HTR-8/SVneo (cell line): ENCODE results near the gene UBAP2.
"Not testable (repeated sequence)": the region's sequence is repeated elsewhere in the genome, so short reads cannot be mapped to it uniquely, and the experiment has no call there.

Experiments
- DNase-seq: peaks from one replicate; pipeline ENCODE4 v3.0.0; 2011; ENCODE audit warnings: low spot score, mixed read lengths; ENCODE audit not compliant: insufficient read length
- FAIRE-seq: peaks from 2 replicates; lab custom pipeline; 2011; peaks lifted over from hg19 to GRCh38; lab: Jason Lieb, UNC

The UBAP2 gene

DNA sequence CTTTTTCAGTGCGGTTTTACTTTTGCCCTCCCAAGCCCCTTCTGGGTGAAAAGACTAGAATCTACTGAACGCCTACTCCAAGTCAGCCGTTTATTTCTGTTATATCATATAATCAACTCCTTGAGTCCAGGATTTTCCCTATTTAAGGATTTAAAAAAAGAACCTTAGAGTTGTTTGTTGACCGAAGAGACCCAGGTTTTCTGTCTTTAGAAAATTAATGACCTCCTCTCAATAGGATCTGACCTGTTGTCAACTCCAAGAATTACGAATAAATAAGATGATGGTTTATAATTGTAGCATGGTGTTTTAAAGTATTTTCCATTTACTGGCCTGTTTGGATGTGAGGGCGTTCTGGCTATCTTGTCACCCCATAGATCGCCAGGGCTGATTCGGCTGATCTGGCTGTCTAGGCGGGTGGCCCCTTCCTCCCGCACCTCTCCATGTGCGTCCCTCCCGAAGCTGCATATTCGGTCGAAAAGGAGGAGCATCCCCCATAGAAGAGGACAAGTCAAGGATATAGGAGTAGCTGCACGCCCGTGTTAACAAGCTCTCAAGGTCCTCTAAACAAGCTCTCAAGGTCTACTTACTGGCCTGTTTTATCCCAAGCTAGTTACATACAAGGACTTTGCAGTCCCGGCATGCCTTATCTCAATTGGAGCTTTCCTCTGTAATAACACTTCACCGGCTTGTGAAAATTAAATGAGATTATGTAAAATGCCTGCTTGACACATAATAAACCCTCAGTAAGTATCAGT is 1.1 kb upstream of the UBAP2 start:
- DNase-seq (no peak), FAIRE-seq (no peak)

DNA sequence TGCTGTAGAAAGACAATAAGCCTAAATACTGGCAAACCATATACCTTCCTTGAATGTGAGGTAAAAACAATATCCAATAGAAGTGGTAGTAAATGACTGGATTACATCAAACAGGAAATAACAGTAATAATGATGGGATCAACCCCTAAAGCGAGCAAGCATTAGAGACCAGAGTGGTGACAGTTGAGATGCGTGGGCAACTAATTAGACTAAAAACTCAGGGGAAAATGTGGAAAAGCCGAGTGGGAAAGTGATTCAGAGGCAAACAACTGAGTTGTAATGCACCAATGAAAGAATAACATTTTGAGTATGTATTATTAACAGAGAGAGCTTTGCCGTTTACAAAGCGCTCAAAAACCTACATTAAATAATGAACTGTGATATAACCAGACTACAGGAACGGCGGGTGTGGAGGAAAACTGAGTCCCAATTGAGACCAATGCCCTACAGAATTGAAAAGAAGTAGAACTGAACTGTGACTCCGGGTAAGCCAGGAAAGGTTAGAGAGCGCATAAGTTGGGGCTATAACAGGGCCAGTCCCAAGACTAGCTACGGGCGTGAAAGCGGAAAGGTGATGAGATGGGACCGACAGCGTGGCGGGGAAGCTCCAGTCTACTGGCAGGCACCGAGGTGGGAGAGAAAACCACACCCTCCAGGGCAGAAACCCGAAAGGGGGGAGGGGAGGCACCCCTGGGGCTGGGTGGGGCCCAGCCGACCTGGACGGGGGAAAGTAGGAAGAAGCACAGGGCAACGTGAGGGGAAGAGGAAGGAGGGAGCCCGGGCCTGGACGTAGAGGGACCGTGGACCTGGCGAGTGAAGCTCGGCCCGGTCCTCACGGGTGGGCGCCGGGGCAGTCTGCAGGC is 592 bp downstream of the UBAP2 start:
- DNase-seq (no peak), FAIRE-seq (no peak)

DNA sequence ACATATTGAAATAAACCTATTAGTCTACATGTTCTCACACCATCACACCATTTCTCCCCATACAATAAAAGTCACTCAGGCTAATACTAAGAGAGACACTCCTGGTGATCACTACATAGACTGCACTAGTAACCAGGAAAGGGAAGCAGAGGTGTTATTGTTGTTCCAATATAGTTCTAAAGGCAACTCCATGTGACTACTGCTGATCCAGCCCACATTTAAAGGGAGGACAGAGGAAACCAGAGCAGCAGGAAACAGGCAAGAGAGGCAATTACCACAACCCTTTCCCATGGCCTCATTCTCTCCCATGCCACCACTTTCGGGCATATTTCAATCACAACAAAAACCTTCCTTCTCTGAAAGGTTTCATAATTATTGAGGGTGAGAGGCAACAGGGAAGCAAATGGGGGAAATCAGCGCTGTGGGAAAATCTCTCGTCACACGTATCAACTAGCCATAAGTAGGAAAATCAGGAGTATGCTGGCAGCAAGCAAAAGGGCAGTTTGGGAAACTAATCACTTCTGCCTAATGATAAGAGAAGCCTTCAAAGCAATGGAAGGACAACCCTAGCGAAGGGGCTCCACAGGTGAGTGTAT is 1.8 kb downstream of the UBAP2 start:
- no peak for DNase-seq
- FAIRE-seq = no peak

DNA sequence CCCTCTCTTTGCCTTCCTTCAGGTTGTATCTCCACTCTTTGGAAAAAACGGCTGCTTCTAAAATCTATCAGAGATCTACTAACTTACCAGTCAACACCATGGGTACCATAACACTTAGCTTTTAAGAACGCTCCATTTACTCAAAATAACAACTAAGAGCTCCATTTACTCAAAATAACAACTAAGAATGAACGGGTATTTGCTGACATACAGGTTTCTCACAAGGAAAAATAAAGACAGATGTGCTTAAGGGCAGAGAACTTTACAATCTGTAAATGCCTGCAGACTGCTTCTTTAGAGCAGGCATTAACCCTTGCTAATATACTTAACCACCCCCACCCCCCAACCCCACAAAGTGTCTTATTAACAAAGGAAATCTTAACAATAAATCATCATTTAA is 2.8 kb downstream of the UBAP2 start:
- DNase-seq = no peak
- no peak for FAIRE-seq

DNA sequence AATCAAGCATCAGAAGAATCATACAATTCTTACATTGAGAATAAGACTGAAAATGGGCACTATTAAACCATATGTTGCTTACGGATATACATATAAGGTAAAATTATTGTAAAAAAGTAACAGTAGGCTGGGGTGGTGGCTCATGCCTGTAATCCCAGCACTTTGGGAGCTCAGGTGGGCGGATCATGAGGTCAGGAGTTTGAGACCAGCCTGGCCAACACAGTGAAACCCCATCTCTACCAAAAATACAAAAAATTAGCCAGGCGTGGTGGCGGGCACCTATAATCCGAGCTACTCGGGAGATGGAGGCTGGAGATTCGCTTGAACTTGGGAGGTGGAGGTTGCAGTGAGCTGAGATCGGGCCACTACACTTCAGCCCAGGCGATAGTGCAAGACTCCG is 6.6 kb downstream of the UBAP2 start:
- not testable (repeated sequence) for DNase-seq, FAIRE-seq

DNA sequence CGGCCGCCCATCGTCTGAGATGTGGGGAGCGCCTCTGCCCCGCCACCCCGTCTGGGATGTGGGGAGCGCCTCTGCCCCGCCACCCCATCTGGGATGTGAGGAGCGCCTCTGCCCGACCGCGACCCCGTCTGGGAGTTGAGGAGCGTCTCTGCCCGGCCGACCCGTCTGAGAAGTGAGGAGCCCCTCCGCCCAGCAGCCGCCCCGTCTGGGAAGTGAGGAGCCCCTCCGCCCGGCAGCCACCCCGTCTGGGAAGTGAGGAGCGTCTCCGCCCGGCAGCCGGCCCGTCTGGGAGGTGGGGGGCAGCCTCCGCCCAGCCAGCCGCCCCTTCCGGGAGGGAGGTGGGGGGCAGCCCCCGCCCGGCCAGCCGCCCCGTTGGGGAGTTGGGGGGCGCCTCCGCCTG is 9.8 kb downstream of the UBAP2 start:
- DNase-seq, FAIRE-seq: not testable (repeated sequence)

DNA sequence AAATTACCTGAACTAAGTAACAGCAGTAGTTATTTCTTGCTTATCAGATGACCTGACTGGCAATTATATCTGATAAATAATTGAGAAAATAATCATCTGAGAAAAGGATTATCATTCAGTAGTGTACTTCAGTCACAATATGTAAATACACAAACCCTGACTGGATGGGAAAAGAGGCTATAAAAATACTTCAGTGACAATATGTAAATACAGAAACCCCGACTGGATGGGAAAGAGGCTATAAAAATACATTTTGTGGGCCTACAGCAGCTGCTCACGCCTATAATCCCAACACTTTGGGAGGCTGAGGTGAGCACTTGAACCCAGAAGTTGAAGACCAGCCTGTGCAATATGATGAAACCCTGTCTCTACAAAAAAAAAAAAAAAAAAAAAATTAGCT is 11.1 kb downstream of the UBAP2 start:
- no peak for DNase-seq
- no peak for FAIRE-seq

DNA sequence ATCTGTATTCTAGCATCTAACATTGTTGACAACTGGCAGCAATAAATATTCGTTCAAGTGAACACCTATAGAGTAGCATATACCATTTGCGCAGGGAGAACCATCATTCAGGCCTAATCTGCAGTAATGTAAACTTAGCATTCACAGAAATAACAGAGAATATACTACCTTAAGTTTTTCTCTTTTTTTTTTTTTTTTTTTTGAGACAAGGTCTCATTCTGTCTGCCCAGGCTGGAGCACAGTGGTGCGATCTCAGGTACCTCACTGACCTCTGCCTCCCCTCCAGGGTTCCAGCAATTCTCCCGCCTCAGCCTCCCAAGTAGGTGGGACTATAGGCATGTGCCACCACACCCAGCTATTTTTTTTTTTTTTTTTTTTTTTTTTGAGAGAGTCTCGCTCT is 12.1 kb downstream of the UBAP2 start:
- no peak for FAIRE-seq
- no peak for DNase-seq

DNA sequence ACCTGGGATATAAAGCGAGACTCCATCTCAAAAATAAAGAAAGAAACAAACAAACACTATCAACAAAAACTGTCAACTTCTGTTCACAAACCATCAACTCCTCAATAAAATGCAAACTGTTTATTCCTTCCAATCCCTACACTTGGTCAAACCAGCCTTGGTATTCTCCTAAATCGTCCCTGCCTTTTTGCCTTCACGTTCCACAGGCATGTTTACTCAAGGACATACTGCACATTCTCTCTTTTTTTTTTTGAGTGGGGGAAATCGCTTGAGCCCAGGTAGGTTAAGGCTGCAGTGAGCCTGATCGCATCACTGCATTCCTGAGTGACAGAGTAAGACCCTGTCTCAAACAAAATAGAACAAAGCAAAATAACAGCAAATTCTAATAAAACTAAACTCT is 13.0 kb downstream of the UBAP2 start:
- FAIRE-seq (no peak), DNase-seq (no peak)

DNA sequence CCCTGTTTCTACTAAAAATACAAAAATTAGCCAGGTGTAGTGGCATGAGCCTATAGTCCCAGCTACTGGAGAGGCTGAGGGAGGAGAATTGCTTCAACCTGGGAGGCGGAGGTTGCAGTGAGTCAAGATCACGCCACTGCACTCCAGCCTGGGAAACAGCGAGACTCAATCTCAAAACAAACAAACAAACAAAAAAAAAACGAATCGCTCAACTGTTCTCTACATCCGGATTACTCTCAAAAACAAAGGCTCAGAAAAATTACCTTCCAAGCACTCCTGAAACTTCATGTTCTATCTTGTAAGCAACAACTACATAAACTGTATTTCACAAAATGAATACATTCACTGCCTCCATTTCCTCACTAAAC is 14.0 kb downstream of the UBAP2 start:
- DNase-seq (no peak), FAIRE-seq (no peak)

DNA sequence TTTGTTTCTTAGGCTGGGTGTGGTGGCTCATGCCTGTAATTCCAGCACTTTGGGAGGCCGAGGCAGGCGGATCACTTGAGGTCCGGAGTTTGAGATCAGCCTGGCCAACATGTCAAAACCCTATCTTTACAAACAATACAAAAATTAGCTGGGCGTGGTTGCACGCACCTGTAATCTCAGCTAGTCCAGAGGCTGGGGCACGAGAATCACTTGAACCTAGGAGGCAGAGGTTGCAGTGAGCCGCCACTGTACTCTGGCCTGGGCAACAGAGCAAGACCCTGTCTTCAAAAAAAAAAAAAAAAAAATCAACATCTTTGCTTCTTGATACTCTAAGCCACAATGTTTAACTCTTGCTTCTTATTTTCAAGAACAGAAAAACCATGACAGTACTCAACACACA is 16.1 kb downstream of the UBAP2 start:
- no peak for DNase-seq
- no peak for FAIRE-seq

DNA sequence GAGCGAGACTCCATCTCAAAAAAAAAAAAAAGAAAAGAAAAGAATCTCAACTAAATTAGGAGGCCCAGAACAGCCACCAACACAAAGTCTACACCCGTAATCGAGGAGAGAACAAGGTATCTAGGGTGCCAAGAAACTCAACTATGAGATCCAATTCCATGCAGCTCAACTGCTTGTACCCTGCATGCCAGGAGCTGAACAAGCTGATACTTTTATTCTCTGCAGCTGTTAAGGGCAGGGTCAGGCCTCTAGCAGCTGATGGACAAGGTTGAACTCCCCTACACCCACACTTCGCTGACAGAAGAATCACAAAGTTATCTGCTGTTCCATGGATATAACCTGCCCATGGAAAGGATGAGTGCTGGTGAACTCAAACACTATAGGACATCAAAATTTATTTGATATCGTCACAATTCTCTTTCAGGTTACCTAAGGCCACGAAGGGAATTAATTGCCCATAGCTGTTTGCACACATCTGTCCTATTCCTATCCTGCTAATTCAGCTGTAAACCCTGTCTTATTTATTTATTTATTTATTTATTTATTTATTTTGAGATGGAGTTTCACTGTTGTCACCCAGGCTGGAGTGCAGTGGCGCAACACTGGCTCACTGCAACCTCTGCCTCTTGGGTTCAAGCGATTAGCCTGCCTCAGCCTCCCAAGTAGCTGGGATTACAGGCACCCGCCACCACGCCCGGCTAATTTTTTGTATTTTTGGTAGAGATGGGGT is 20.7 kb downstream of the UBAP2 start:
- FAIRE-seq = no peak
- no peak for DNase-seq

DNA sequence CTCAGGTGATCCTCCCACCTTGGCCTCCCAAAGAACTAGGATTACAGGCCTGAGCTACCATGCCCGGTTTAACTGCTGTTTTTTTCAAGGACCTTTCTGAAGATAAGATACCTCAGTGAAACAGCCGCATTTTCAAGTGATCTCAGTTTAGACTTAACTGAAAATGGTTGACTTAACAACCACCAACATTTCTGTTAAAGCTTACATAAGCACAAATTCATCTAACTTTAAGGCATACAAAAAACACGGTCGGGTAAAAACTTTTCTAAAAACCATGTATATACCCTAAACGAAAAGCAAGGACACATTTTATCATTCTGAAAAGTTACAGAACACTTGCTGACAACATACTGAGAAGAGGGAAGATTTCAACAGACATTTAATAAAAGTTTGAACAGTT is 22.9 kb downstream of the UBAP2 start:
- FAIRE-seq (no peak), DNase-seq (no peak)

DNA sequence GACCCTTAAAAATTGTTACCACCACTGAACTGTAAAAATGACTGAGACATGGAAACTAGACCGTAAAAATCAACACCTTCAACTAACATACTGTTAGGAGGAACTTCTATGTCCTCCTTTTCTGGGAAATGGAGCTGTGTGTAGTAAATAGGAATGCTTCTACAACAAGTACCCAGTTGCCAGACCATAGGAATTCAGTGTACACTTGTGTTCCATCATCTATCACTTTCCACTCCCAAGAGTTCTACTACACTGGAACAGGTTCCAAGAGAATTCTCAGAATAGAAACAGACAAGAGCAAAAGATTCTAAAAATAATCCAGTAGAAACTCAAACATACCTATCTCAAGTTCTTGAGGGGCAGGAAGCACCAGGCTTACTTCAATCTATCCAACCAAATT is 23.6 kb downstream of the UBAP2 start:
- DNase-seq = no peak

DNA sequence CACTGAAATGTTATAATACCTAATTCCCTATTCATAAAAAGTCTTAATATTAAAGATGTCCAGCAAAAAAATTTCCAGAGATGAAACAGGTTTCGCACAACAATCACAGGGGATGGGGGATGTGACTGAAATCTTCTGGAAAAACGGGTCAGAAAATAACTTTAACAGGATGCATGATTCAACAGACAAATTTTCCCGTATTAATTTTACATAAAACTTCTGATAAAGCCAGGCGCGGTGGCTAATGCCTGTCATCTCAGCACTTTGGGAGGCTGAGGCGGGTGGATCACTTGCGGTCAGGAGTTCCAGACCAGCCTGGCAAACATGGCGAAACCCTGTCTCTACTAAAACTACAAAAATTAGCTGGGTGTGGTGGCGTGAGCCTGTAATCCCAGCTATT is 24.2 kb downstream of the UBAP2 start:
- not testable (repeated sequence) for FAIRE-seq, DNase-seq

More for the DNA sequence above, 23.6 kb downstream of the UBAP2 start:
- FAIRE-seq = no peak

DNA sequence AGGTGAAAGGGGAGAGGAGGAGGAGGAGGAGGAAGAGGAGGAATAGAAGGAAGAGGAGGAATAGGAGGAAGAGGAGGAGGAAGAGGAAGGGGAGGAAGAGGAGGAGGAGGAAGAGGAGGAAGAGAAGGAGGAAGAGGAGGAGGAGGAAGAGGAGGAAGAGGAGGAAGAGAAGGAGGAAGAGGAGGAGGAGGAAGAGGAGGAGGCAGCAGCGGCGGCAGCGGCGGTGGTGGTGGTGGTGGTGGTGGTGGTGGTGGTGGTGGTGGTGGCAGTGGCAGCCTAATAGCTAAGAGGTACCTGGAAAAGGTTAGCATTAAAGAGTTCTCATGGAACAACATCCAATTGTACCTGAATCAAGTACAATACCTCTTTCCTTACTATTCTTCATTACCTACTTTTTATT is 32.5 kb downstream of the UBAP2 start:
- DNase-seq = no peak
- FAIRE-seq = no peak

DNA sequence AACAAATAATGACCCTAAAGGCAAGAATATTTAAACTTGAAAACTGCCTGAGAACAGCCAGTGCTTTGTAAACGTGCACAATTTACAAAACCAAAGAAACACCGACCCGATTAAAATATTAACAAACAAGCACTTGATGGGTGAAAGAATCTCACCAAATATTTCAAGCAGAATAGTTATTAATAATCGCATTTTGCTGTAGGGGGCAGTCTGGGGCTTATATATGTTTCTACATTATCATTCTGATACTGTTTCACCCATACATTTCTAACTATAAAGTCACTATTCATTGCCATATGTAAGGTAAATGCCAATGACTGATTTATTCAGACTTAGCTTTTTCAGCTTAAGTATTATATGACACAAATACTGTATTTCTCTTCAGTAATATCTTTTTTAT is 37.7 kb downstream of the UBAP2 start:
- FAIRE-seq = no peak

DNA sequence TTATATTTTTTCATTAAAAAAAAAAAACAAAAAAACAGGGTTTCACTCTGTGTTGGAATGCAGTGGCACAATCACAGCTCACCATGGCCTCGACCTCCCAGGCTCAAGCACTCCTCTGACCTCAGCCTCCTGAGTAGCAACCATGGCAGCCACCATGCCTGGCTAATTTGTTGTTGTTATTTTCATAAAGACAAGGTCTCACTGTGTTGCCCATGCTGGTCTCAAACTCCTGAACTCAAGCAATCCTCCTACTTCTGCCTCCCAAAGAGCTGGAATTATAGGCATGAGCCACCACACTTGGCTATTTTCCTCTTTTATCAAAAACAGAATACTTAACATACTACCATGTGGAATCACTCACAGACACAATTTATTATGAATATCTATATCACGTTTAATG is 46.7 kb downstream of the UBAP2 start:
- DNase-seq = no peak
- FAIRE-seq = no peak

More for the DNA sequence above, 37.7 kb downstream of the UBAP2 start:
- no peak for DNase-seq

DNA sequence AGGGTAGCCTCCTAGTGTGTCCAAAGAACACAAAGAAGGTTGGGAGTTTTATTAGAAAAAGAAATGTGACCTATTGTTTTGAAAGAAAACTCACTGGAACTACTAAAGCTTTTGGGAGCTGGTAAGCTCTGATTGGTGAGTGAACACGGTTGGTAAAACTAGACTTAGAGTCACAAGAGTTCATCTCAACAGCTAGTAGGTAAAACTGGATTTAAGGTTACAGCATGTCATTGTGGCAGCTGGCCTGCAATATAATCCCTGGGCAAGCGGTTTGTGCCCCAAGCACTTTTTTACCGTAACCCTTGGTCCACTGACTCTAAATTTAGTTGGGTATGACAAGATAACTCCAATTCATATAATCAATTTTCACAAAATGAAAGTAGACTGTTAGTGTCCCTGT is 47.4 kb downstream of the UBAP2 start:
- FAIRE-seq (no peak), DNase-seq (no peak)

DNA sequence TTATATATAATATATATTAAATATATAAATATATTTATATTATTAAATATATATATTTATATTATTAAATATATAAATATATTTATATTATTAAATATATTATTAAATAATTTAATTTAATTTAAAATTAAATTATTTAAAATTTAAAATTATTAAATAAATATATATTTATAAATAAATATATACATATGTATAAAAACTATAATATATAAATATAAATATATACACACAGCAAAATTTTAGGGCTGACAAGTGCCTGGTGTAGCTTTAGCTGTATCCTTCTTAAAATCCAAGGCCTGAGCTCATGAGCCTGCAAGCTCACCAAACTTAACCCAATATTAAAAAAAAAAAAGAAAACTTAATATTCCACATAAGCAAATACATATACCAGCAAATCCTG is 53.2 kb downstream of the UBAP2 start:
- DNase-seq = no peak
- FAIRE-seq = no peak

DNA sequence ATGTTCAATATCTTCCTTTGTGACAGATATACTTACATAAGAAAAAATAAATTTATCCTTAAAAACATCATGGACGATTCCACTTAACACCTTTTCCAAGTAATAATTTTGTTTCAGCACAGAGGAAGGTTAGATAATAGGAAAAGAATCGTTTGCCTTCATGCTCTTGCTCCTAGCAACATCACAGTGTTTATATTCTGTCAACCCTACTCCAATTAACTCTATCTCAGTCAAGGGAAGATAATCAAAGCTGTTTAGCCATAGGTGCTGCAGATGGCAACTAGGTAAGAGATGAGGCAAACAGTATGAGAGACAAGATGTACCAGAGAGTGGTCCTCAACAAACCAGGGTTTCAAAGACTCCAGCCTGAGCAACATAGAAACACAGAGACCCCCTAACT is 55.6 kb downstream of the UBAP2 start:
- DNase-seq = no peak
- FAIRE-seq = no peak
